ENCODE results near the gene ENTREP3. TPM values are rescaled to one million over a fixed set of nuclear protein-coding genes. Genes with fewer than 3 reads are reported as not detected.
"Not testable (repeated sequence)": the region's sequence is repeated elsewhere in the genome, so short reads cannot be mapped to it uniquely, and the experiment has no call there.

ENTREP3 gene
- total RNA-seq, 1 experiment from 2014 or later, result 32.3 TPM

GRCh38 chr1:155295942-155296267 lies 40.6 kb upstream of the ENTREP3 start:
- CTCF ChIA-PET, result interaction anchor here (0.7 to 1.2 kb wide), 4 partner anchors 16 to 806 kb away, joined by 3 read pairs; no protein-coding TSS in a partner anchor

GRCh38 chr1:155295183-155295941 lies 40.1 kb upstream of the ENTREP3 start:
- H3K4me3 Mint-ChIP-seq (ENCODE audit: unreplicated experiment), result no peak overlapping the region
- no peaks in the 10 kb centered on the region for H3K4me1 Mint-ChIP-seq (ENCODE audit: insufficient read depth, unreplicated experiment)
- no peaks in the 10 kb centered on the region for H3K9me3 Mint-ChIP-seq (ENCODE audit: unreplicated experiment)
- TF ChIP-seq, protein P1, sequence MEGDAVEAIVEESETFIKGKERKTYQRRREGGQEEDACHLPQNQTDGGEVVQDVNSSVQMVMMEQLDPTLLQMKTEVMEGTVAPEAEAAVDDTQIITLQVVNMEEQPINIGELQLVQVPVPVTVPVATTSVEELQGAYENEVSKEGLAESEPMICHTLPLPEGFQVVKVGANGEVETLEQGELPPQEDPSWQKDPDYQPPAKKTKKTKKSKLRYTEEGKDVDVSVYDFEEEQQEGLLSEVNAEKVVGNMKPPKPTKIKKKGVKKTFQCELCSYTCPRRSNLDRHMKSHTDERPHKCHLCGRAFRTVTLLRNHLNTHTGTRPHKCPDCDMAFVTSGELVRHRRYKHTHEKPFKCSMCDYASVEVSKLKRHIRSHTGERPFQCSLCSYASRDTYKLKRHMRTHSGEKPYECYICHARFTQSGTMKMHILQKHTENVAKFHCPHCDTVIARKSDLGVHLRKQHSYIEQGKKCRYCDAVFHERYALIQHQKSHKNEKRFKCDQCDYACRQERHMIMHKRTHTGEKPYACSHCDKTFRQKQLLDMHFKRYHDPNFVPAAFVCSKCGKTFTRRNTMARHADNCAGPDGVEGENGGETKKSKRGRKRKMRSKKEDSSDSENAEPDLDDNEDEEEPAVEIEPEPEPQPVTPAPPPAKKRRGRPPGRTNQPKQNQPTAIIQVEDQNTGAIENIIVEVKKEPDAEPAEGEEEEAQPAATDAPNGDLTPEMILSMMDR (IDR thresholded peaks at IDR 0.05; ENCODE audit: unreplicated experiment), result no peak
- POLR2A ChIA-PET, result no interaction called here
- intact Hi-C loops (cut with micrococcal nuclease), result no loop called here
- BruUV-seq (replicated peaks), result no TSS peak
- no peaks in the 10 kb centered on the region for H3K36me3 Mint-ChIP-seq (ENCODE audit: insufficient read depth, unreplicated experiment)
- CTCF ChIA-PET, result interaction anchor here (0.7 to 1.2 kb wide), 3 partner anchors 16 to 805 kb away, joined by 3 read pairs; no protein-coding TSS in a partner anchor
- H3K27me3 Mint-ChIP-seq (ENCODE audit: insufficient read depth, unreplicated experiment), result peaks cover 34% of the 10 kb centered on the region
- H3K27ac Mint-ChIP-seq (ENCODE audit: low read depth, unreplicated experiment), result no peak overlapping the region
- DNase-seq (ENCODE audit: unreplicated experiment), result no peak

More at GRCh38 chr1:155295942-155296267, 40.6 kb upstream of the ENTREP3 start:
- TF ChIP-seq, protein P1 (IDR thresholded peaks at IDR 0.05; ENCODE audit: unreplicated experiment), result no peak
- Mint-ChIP-seq H3K27ac (ENCODE audit: low read depth, unreplicated experiment) (no peak overlapping the region), H3K36me3 (ENCODE audit: insufficient read depth, unreplicated experiment) (no peaks in the 10 kb centered on the region), H3K4me1 (ENCODE audit: insufficient read depth, unreplicated experiment) (no peaks in the 10 kb centered on the region), H3K9me3 (ENCODE audit: unreplicated experiment) (no peaks in the 10 kb centered on the region), H3K4me3 (ENCODE audit: unreplicated experiment) (no peak overlapping the region), H3K27me3 (ENCODE audit: insufficient read depth, unreplicated experiment) (peaks cover 34% of the 10 kb centered on the region)
- BruUV-seq (replicated peaks), result no TSS peak
- POLR2A ChIA-PET, result no interaction called here
- no peak for DNase-seq (ENCODE audit: unreplicated experiment)
- intact Hi-C loops (cut with micrococcal nuclease), result no loop called here

DNA sequence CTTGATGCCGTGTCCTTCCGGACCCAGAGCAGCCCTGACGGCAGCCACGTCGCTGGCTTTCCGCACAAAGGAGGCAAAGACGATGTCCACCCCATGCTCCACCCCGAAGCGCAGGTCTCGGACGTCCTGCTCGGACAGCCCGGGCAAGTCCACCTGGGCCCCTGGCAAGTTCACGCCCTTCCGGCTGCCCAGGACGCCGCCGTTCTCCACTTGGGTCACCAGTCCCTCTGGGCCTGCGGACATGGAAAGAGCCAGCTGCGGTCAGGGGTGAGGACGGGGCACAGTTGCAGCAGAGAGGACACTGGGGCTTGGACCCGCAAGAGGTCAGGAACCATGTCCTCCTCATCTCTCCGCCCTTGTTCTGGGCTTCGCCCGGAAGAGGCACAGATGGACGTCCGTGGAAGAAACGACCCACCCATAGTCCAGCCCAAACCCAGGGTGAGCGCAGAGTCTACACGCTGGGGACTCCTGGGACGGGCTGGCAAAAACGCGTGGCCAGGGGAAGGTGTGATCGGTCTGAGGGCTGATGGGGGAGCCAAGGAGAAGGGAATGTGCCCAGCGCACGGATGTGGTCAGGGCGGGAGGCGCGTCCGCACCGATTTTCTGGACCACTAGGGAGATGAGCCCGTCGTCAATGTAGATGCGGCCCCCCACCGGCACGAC lies 39.4 kb upstream of the ENTREP3 start:
- intact Hi-C loops (cut with micrococcal nuclease), result no loop called here
- H3K4me3 Mint-ChIP-seq (ENCODE audit: unreplicated experiment), result no peak overlapping the region
- H3K36me3 Mint-ChIP-seq (ENCODE audit: insufficient read depth, unreplicated experiment), result no peaks in the 10 kb centered on the region
- H3K9me3 Mint-ChIP-seq (ENCODE audit: unreplicated experiment), result no peaks in the 10 kb centered on the region
- no TSS peak for BruUV-seq (replicated peaks)
- TF ChIP-seq, protein P1 (IDR thresholded peaks at IDR 0.05; ENCODE audit: unreplicated experiment), result no peak
- no peak for DNase-seq (ENCODE audit: unreplicated experiment)
- H3K4me1 Mint-ChIP-seq (ENCODE audit: insufficient read depth, unreplicated experiment), result no peaks in the 10 kb centered on the region
- no peak overlapping the region for H3K27ac Mint-ChIP-seq (ENCODE audit: low read depth, unreplicated experiment)
- CTCF ChIA-PET, result interaction anchor here (1.2 kb wide), 1 partner anchor 15 kb away, joined by 3 read pairs; no protein-coding TSS in a partner anchor
- H3K27me3 Mint-ChIP-seq (ENCODE audit: insufficient read depth, unreplicated experiment), result peaks cover 34% of the 10 kb centered on the region
- POLR2A ChIA-PET, result no interaction called here

DNA sequence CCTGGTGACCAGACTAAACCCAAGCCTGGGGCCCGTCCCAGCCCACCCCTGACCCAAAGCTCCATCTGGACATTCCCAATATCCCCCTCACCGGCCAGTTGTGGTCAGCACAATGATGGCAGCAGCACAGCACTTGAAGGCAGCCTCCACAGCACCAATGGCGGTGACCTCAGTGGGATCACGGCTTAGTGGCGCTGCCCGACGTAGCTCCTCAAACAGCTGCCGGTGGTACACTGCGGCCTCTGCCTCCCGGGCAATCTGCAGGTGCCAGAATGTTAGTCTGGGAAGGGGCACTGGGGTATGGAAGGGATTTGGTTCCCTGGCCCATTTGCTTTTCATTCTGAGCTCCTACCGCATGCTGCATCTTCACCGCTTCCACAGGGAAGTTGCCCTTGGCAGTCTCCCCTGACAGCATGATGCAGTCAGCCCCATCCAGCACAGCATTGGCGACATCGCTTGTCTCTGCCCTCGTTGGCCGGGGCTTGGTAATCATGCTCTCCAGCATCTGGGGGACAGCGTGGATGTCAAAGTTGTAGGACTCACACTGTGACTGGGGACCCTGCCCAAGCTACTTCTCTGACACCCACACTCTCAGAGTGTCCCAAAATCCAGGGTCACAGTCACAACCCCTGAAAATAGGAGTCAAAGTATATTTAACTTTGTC lies 37.9 kb upstream of the ENTREP3 start:
- ChIA-PET POLR2A (interaction anchor here (0.9 to 1.5 kb wide), 5 partner anchors 12 to 30 kb away, joined by 3 to 9 read pairs (median 6); partner anchors contain the start of genes FDPS and RUSC1), CTCF (interaction anchor here (0.5 to 1.9 kb wide), 3 partner anchors 43 to 830 kb away, joined by 3 to 9 read pairs (median 3); no protein-coding TSS in a partner anchor)
- H3K4me3 Mint-ChIP-seq (ENCODE audit: unreplicated experiment), result no peak overlapping the region
- intact Hi-C loops (cut with micrococcal nuclease), result no loop called here
- H3K9me3 Mint-ChIP-seq (ENCODE audit: unreplicated experiment), result no peaks in the 10 kb centered on the region
- no peak for DNase-seq (ENCODE audit: unreplicated experiment)
- H3K27me3 Mint-ChIP-seq (ENCODE audit: insufficient read depth, unreplicated experiment), result peaks cover 34% of the 10 kb centered on the region
- H3K36me3 Mint-ChIP-seq (ENCODE audit: insufficient read depth, unreplicated experiment), result no peaks in the 10 kb centered on the region
- TF ChIP-seq, protein P1 (IDR thresholded peaks at IDR 0.05; ENCODE audit: unreplicated experiment), result no peak
- no TSS peak for BruUV-seq (replicated peaks)
- H3K4me1 Mint-ChIP-seq (ENCODE audit: insufficient read depth, unreplicated experiment), result no peaks in the 10 kb centered on the region
- no peak overlapping the region for H3K27ac Mint-ChIP-seq (ENCODE audit: low read depth, unreplicated experiment)

GRCh38 chr1:155291006-155291405 lies 35.7 kb upstream of the ENTREP3 start:
- intact Hi-C loops (cut with micrococcal nuclease); BruUV-seq (replicated peaks); POLR2A ChIA-PET; H3K4me1 Mint-ChIP-seq (ENCODE audit: insufficient read depth, unreplicated experiment); H3K4me3 Mint-ChIP-seq (ENCODE audit: unreplicated experiment); DNase-seq (ENCODE audit: unreplicated experiment); H3K36me3 Mint-ChIP-seq (ENCODE audit: insufficient read depth, unreplicated experiment); H3K27ac Mint-ChIP-seq (ENCODE audit: low read depth, unreplicated experiment); H3K9me3 Mint-ChIP-seq (ENCODE audit: unreplicated experiment): not testable (repeated sequence)
- CTCF ChIA-PET, result interaction anchor here (1.2 kb wide), 1 partner anchor 13 kb away, joined by 3 read pairs; no protein-coding TSS in a partner anchor
- peaks cover 20% of the 10 kb centered on the region for H3K27me3 Mint-ChIP-seq (ENCODE audit: insufficient read depth, unreplicated experiment)
